Calu3 (cell line): Measurements from ENCODE around the gene AURKA. TPM values are rescaled to one million over a fixed set of nuclear protein-coding genes. Genes with fewer than 3 reads are reported as not detected.

Source experiments
- BruUV-seq: library from RNA; stranded (reverse); fragments of 400-500 nt; replicated peaks from 2 replicates; lab custom pipeline; 2021; lab: Mats Ljungman, UMichigan
- CTCF ChIA-PET: fragments of 300-600 bp; sonication (Branson Sonifier 250); formaldehyde crosslinking; loops from one replicate; lab custom pipeline; 2022; ENCODE audit warnings: antibody characterized with exemption; lab: Charles Lee
- DNase-seq: peaks from one replicate; pipeline ENCODE4 v3.0.0; 2022
- H3K27ac Mint-ChIP-seq: one replicate; pipeline ENCODE4 v1.8.0; 2022; ENCODE audit warnings: mixed read lengths; ENCODE audit not compliant: unreplicated experiment
- H3K27me3 Mint-ChIP-seq: one replicate; pipeline ENCODE4 v1.8.0; 2022; ENCODE audit warnings: mixed read lengths; ENCODE audit not compliant: unreplicated experiment
- H3K36me3 Mint-ChIP-seq: one replicate; pipeline ENCODE4 v1.8.0; 2022; ENCODE audit warnings: mild to moderate bottlenecking, moderate library complexity, mixed read lengths; ENCODE audit not compliant: insufficient read depth, unreplicated experiment
- H3K4me1 Mint-ChIP-seq: one replicate; pipeline ENCODE4 v1.8.0; 2022; ENCODE audit warnings: mild to moderate bottlenecking, low read depth, mixed read lengths; ENCODE audit not compliant: unreplicated experiment
- H3K4me3 Mint-ChIP-seq: one replicate; pipeline ENCODE4 v1.8.0; 2022; ENCODE audit warnings: mild to moderate bottlenecking, low read depth, moderate library complexity, mixed read lengths; ENCODE audit not compliant: unreplicated experiment
- H3K9me3 Mint-ChIP-seq: one replicate; pipeline ENCODE4 v1.8.0; 2022; ENCODE audit warnings: low read depth, mixed read lengths; ENCODE audit not compliant: unreplicated experiment
- intact Hi-C: fragments of 100-400 bp; cut with micrococcal nuclease; formaldehyde crosslinking; loops from one replicate; pipeline ENCODE4 v1.10.0; 2022; ENCODE audit not compliant: unreplicated experiment
- total RNA-seq: library from RNA; stranded (reverse); gene quantifications from 2 replicates; pipeline ENCODE4 v1.2.3, GENCODE V29; 2022
- TF ChIP-seq, protein P1 (sequence below): fragments of 200-600 bp; IDR thresholded peaks from one replicate; pipeline ENCODE4 v1.8.0; 2022; ENCODE audit warnings: antibody characterized with exemption; ENCODE audit not compliant: unreplicated experiment

AURKA gene
- total RNA-seq, 1 experiment from 2014 or later = 73.8 TPM

DNA sequence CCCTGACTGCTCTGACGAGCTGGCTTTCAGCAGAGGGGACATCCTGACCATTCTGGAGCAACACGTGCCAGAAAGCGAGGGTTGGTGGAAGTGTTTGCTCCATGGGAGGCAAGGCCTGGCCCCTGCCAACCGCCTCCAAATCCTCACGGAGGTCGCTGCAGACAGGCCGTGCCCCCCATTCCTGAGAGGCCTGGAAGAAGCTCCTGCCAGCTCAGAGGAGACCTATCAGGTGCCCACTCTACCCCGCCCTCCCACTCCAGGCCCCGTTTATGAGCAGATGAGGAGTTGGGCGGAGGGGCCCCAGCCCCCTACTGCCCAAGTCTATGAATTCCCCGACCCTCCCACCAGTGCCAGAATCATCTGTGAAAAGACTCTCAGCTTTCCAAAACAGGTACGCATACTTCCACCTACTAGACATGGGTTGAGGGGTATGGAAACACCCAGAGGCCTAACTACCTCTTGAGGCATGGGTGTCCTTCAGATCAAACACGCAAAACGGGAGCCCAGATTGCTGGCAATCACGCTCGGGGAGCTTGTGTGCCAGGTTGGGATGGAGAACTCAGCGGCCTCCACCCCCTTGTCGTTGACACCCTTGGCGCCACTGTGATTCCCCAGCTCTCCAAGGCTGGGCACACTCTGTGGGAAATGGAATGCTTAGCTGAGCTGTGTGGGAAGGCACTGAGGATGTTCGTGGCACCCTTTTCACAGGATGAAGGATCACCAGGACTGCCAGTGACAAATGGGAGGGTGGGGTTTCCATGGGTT lies 45.4 kb upstream of the AURKA start:
- Mint-ChIP-seq H3K4me3 (no peak overlapping the region), H3K9me3 (no peaks in the 10 kb centered on the region), H3K27ac (no peak overlapping the region), H3K4me1 (no peaks in the 10 kb centered on the region), H3K27me3 (peaks cover 7% of the 10 kb centered on the region), H3K36me3 (no peaks in the 10 kb centered on the region)
- no peak for DNase-seq
- CTCF ChIA-PET = no interaction called here
- TF ChIP-seq, protein P1, sequence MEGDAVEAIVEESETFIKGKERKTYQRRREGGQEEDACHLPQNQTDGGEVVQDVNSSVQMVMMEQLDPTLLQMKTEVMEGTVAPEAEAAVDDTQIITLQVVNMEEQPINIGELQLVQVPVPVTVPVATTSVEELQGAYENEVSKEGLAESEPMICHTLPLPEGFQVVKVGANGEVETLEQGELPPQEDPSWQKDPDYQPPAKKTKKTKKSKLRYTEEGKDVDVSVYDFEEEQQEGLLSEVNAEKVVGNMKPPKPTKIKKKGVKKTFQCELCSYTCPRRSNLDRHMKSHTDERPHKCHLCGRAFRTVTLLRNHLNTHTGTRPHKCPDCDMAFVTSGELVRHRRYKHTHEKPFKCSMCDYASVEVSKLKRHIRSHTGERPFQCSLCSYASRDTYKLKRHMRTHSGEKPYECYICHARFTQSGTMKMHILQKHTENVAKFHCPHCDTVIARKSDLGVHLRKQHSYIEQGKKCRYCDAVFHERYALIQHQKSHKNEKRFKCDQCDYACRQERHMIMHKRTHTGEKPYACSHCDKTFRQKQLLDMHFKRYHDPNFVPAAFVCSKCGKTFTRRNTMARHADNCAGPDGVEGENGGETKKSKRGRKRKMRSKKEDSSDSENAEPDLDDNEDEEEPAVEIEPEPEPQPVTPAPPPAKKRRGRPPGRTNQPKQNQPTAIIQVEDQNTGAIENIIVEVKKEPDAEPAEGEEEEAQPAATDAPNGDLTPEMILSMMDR = no peak
- no TSS peak for BruUV-seq
- intact Hi-C loops = no loop called here

DNA sequence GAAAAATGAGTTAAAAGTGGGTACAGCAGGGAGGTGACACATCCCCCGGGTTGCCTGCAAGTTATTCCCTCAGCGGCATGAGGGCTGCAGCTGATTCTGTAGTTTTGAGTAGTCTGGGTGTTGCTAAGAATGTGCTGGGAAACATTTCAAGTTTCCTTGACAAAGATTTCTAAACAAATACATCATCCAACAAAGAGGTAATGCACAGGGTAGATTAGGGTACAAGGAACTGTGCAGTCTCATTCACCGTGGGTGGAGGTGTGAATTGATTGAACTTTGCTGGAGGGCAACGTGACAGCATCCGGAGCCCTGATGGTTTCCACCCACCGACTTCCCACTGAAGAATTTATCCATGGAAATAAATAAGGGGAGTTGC lies 41.9 kb upstream of the AURKA start:
- no peak overlapping the region for H3K27ac Mint-ChIP-seq
- no peak for DNase-seq
- no peaks in the 10 kb centered on the region for H3K36me3 Mint-ChIP-seq
- CTCF ChIA-PET = no interaction called here
- TF ChIP-seq, protein P1 = no peak
- no peak overlapping the region for H3K4me3 Mint-ChIP-seq
- intact Hi-C loops = no loop called here
- no TSS peak for BruUV-seq
- no peaks in the 10 kb centered on the region for H3K9me3 Mint-ChIP-seq
- H3K27me3 Mint-ChIP-seq = no peaks in the 10 kb centered on the region
- H3K4me1 Mint-ChIP-seq = peaks cover 11% of the 10 kb centered on the region

DNA sequence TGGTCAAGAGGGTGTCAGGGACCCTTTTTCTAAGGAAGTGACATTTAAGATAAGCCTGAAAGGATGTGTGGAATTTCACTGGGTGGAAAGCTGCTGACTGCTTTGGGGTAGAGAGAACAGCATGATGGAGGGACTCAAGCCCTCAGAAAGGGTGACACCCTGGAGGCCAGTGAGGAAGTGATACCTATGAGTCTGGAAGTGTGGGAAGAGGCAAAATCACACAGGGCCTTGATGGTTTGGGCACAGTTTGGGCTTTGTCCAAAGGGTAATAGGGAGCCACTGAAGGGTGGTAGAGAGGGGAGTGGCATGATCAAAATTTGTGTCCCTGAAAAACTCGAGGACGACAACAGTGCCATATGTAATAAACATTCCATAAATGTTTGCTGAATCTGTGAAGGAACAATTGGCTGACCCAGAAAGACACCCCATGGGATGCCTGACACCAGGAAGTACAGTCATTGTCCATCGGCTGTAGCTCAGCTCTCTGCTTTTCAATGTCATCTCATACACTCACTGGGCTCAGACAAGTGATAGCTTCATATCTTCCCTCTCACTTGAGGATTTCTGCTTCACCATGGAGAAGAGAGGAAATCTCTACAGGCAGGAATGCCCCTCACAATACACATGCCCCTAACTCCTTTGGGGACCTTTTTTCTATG lies 41.3 kb upstream of the AURKA start:
- no peak overlapping the region for H3K4me3 Mint-ChIP-seq
- TF ChIP-seq, protein P1 = no peak
- BruUV-seq = no TSS peak
- no peak for DNase-seq
- intact Hi-C loops = no loop called here
- no peaks in the 10 kb centered on the region for H3K27me3 Mint-ChIP-seq
- no peaks in the 10 kb centered on the region for H3K9me3 Mint-ChIP-seq
- no peak overlapping the region for H3K27ac Mint-ChIP-seq
- no peaks in the 10 kb centered on the region for H3K36me3 Mint-ChIP-seq
- H3K4me1 Mint-ChIP-seq = peaks cover 11% of the 10 kb centered on the region
- CTCF ChIA-PET = interaction anchor here (0.5 kb wide), 1 partner anchor 9 kb away, joined by 3 read pairs; no protein-coding TSS in a partner anchor

DNA sequence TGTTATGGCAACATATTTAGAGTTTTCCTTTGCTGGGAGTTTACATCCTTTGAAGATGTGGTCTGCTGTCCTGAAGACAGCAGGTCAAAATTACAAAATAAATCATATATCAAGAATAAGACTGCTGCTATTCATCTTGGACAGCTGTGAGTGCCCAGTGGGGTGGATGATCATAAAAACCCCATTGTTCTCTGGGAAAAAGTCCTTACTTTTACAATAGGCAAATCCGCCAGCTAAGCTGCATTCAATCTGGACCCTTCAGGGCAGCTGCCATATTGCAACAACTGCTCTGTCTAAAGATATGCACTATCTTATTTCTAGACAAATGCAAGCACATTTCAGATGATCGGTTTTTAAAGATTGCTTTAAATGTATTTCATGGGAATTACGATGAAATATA lies 39.5 kb upstream of the AURKA start:
- Mint-ChIP-seq H3K4me1 (peaks cover 11% of the 10 kb centered on the region), H3K4me3 (no peak overlapping the region), H3K36me3 (no peaks in the 10 kb centered on the region), H3K27me3 (no peaks in the 10 kb centered on the region), H3K9me3 (no peaks in the 10 kb centered on the region), H3K27ac (no peak overlapping the region)
- TF ChIP-seq, protein P1 = no peak
- BruUV-seq = no TSS peak
- intact Hi-C loops = no loop called here
- no peak for DNase-seq
- CTCF ChIA-PET = no interaction called here
